GM18508 (cell line): ENCODE data around the gene MYCBP2.
"Not testable (repeated sequence)": the region's sequence is repeated elsewhere in the genome, so short reads cannot be mapped to it uniquely, and the experiment has no call there.

Experiments used
- ATAC-seq: cut with Tn5 transposase; IDR thresholded peaks from one replicate; pipeline ENCODE4 v1.9.1; 2021; ENCODE audit warnings: moderate number of reproducible peaks; ENCODE audit not compliant: insufficient read depth, unreplicated experiment

MYCBP2 gene

DNA sequence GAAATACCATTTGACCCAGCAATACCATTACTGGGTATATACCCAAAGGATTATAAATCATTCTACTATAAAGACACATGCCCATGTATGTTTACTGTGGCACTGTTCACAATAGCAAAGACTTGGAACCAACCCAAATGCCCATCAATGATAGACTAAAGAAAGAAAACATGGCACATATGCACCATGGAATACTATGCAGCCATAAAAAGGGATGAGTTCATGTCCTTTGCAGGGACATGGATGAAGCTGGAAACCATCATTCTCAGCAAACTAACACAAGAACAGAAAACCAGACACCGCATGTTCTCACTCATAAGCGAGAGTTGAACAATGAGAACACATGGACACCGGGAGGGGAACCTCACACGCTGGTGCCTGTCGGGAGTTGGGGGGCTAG lies 317.2 kb downstream of the MYCBP2 start:
- not testable (repeated sequence) for ATAC-seq

DNA sequence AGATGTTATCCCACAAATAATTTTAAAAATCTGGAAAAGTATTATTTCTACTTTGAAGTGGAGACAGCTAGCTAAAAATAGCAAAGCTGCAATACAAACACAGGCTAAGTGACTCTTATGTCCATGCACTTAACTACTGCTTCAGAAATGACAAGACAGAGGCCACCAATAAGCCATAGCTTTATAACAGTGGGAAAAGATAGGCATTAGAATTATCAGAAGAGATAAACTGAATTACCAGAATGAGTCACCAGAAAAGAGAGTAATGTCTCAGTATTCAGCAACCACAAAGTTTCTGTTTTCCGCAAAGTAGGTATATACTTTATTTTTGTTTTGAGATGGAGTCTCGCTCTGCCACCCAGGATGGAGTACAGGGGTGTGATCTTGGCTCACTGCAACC lies 317.9 kb downstream of the MYCBP2 start:
- no peak for ATAC-seq

DNA sequence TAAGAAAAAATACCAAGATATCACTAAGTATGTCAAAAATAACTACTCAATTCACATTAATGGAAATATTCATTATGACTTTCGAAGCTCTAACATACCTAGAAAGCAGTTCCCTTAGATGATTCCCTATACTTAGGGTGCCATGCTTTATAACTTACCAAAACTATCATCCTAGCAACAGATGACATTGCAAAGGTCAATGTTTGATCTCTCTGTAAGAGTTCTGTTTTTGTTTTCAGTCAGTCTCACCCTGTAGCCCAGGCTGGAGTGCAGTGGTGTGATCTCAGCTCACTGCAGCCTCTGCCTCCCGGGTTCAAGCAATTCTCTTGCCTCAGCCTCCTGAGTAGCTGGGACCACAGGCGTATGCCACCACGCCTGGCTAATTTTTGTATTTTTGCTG lies 318.6 kb downstream of the MYCBP2 start:
- not testable (repeated sequence) for ATAC-seq

DNA sequence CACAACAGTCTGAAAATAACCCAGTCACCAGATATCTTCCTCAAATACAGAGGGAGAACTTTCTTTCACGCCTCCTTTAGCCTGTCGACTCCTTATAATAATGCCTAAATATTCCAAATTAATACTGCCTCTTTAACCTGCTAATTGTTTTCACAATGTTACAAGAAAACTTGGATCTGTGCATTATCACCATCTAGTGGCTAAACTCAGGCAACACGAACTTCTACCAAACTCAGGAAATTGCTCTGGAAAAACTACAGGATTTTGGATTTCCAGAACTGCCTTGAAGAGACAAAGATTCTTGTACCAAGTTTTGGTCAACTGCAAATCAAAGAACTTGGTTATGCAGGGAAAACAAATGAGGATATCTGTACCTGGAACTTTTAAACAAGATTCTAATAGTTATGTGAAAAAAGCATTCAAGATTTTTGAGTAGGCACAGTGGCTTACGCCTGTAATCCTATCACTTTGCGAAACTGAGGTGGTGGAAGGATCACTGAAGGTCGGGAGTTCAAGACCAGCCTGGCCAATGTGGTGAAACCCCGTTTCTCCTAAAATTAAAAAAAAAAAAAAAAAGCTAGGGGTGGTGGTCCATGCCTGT lies 324.2 kb downstream of the MYCBP2 start:
- ATAC-seq, result no peak

DNA sequence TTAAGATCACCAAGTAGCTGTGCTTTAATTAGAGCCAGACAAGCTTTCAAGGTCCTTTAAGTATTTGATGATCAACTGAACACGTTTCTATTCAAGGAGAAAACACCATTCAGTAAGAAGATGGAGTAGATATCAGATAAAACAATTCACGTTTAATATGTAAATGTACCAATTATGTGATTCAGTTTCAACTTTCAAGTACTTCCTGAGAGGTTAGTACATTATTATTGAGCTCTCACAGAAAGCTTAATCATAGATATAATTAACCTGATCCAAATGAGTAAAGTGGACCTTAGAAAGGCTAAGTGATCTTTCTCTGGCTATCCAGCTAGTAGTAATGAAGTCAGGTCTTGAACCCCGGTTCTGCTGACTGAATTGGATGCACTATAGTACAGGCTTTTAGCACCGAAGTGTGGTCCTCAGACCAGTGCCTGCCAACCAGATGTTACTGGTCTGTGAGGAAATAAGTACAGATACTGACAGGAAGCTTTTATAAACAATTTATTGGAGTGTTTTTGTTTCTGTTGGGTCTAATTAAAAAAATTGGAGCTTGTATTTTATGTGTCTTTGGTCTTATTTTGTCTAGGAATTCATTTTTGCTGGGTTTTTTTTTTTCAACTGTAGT lies 324.8 kb downstream of the MYCBP2 start:
- no peak for ATAC-seq

DNA sequence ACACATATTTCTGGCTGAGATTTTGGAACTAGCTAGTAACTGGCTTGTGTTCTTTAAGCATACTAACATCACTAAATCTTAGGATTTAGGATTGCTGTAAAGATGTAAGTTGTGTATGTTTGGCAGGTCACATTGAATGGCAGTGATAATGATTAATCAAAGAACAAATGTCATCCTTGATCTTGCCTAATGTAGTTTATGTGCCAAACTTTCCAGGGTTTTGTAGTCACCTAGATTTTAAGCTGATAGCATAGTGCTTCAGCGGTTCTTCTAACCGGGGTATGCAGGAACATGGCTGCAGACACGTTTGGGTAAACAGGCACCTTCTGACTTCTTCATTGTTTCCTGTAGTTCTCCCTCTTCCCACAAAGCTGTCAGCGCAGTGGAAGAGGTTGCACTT lies 325.4 kb downstream of the MYCBP2 start:
- ATAC-seq, result no peak

DNA sequence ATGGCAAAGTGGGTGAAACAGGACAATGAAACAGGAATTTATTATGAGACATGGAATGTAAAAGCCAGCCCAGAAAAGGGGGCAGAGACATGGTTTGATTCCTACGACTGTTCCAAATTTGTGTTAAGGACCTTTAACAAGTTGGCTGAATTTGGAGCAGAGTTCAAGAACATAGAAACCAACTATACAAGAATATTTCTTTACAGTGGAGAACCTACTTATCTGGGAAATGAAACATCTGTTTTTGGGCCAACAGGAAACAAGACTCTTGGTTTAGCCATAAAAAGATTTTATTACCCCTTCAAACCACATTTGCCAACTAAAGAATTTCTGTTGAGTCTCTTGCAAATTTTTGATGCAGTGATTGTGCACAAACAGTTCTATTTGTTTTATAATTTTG lies 326.4 kb downstream of the MYCBP2 start:
- ATAC-seq, result no peak
